NCI-H82 (cell line): Measurements from ENCODE around the gene BTNL9.
"Not testable (repeated sequence)": the region's sequence is repeated elsewhere in the genome, so short reads cannot be mapped to it uniquely, and the experiment has no call there.

Experiments
- DNase-seq: peaks from one replicate; lab custom pipeline; 2025; lab: John Stamatoyannopoulos, UW

Gene BTNL9

GRCh38 chr5:181043285-181044092 is 3.4 kb downstream of the BTNL9 start:
- DNase-seq = no peak

- DNase-seq = no peak
Observed at GRCh38 chr5:181044093-181044599, 4.1 kb downstream of the BTNL9 start.

- DNase-seq = no peak
Observed at GRCh38 chr5:181044662-181045305, 4.7 kb downstream of the BTNL9 start.

- DNase-seq = no peak
Observed at GRCh38 chr5:181045316-181045715, 5.2 kb downstream of the BTNL9 start.

- DNase-seq = not testable (repeated sequence)
Observed at GRCh38 chr5:181045857-181046256, 5.8 kb downstream of the BTNL9 start.

GRCh38 chr5:181047288-181047687 is 7.2 kb downstream of the BTNL9 start:
- DNase-seq = no peak

GRCh38 chr5:181047921-181048320 is 7.9 kb downstream of the BTNL9 start:
- DNase-seq = no peak

- no peak for DNase-seq
Observed at GRCh38 chr5:181050016-181050415, 9.9 kb downstream of the BTNL9 start.

- DNase-seq = no peak
Observed at GRCh38 chr5:181051841-181052671, 12.0 kb downstream of the BTNL9 start.

GRCh38 chr5:181052672-181053487 is 12.8 kb downstream of the BTNL9 start:
- no peak for DNase-seq

GRCh38 chr5:181053488-181054121 is 13.5 kb downstream of the BTNL9 start:
- DNase-seq = no peak

GRCh38 chr5:181054138-181054537 is 14.1 kb downstream of the BTNL9 start:
- DNase-seq = no peak

GRCh38 chr5:181054871-181055459 is 14.9 kb downstream of the BTNL9 start:
- DNase-seq = no peak

GRCh38 chr5:181056431-181056830 is 16.4 kb downstream of the BTNL9 start:
- DNase-seq = no peak

- DNase-seq = no peak
Observed at GRCh38 chr5:181058321-181058720, 18.3 kb downstream of the BTNL9 start.

GRCh38 chr5:181058786-181059296 is 18.8 kb downstream of the BTNL9 start:
- DNase-seq = no peak

- DNase-seq = no peak
Observed at GRCh38 chr5:181059297-181060230, 19.5 kb downstream of the BTNL9 start.

- DNase-seq = no peak
Observed at GRCh38 chr5:181060231-181060590, 20.1 kb downstream of the BTNL9 start.

- no peak for DNase-seq
Observed at GRCh38 chr5:181060924-181061323, 20.9 kb downstream of the BTNL9 start.
